Bronchial epithelial cell (primary cell): Measurements from ENCODE around the gene EDA. TPM values are rescaled to one million over a fixed set of nuclear protein-coding genes. Genes with fewer than 3 reads are reported as not detected.

Experiments used
- DNase-seq: peaks from one replicate; pipeline ENCODE4 v3.0.0-alpha.2; 2010; ENCODE audit warnings: low read depth
- FAIRE-seq: peaks from 2 replicates; lab custom pipeline; 2011; peaks lifted over from hg19 to GRCh38; lab: Jason Lieb, UNC
- H3K27me3 ChIP-seq: 2 replicates; pipeline ENCODE4 v1.5.1; 2011; ENCODE audit warnings: low read length; ENCODE audit not compliant: control insufficient read depth, insufficient read depth
- H3K36me3 ChIP-seq: 2 replicates; pipeline ENCODE4 v1.5.1; 2011; ENCODE audit warnings: low read length; ENCODE audit not compliant: control insufficient read depth, insufficient read depth
- H3K4me3 ChIP-seq: 2 replicates; pipeline ENCODE4 v1.5.1; 2011; ENCODE audit warnings: mild to moderate bottlenecking, low read depth, low read length, control low read depth
- total RNA-seq: library from RNA; depleted of rRNA; stranded (reverse); fragments of >200 nt; gene quantifications from 2 replicates; pipeline ENCODE4 v1.2.1, GENCODE V29; 2014
- TF ChIP-seq, protein P1 (sequence below): IDR thresholded peaks from 2 replicates; pipeline ENCODE4 v1.5.1; 2011; ENCODE audit warnings: mild to moderate bottlenecking, moderate library complexity, low read length, control low read depth, inconsistent platforms; ENCODE audit not compliant: insufficient read depth, severe bottlenecking

EDA gene
- total RNA-seq, 1 donor from 2014 or later = 0.26 TPM

- FAIRE-seq = no peak
These were observed 2.9 kb downstream of the EDA start for GRCh38 chrX:69618803-69619202.

DNA sequence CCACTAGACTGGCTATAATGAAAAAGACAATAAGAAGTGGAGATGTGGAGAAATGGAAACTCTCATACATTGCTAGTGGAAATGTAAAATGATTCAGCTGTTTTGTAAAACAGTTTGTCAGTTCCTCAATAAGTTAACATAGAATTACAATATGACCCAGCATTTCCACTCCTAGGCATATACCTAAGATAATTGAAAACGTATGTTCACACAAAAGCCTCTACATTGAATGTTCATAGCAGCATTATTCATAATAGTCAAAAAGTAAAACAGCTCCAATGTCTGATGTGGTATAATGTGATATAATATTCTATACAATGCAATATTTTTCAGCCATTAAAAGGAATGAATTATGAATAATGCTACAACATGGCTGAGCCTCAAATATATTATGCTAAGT is 10.2 kb downstream of the EDA start:
- Histone ChIP-seq H3K4me3 (no peak overlapping the region), H3K27me3 (no peaks in the 10 kb centered on the region), H3K36me3 (no peaks in the 10 kb centered on the region)
- TF ChIP-seq, protein P1, sequence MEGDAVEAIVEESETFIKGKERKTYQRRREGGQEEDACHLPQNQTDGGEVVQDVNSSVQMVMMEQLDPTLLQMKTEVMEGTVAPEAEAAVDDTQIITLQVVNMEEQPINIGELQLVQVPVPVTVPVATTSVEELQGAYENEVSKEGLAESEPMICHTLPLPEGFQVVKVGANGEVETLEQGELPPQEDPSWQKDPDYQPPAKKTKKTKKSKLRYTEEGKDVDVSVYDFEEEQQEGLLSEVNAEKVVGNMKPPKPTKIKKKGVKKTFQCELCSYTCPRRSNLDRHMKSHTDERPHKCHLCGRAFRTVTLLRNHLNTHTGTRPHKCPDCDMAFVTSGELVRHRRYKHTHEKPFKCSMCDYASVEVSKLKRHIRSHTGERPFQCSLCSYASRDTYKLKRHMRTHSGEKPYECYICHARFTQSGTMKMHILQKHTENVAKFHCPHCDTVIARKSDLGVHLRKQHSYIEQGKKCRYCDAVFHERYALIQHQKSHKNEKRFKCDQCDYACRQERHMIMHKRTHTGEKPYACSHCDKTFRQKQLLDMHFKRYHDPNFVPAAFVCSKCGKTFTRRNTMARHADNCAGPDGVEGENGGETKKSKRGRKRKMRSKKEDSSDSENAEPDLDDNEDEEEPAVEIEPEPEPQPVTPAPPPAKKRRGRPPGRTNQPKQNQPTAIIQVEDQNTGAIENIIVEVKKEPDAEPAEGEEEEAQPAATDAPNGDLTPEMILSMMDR = no peak
- no peak for FAIRE-seq
- DNase-seq = no peak

More at GRCh38 chrX:69618803-69619202, 2.9 kb downstream of the EDA start:
- Histone ChIP-seq H3K27me3 (no peaks in the 10 kb centered on the region), H3K36me3 (no peaks in the 10 kb centered on the region), H3K4me3 (no peak overlapping the region)
- TF ChIP-seq, protein P1 = peak; percentile 15
- DNase-seq = peak; percentile 38

- Histone ChIP-seq H3K36me3 (no peaks in the 10 kb centered on the region), H3K4me3 (no peak overlapping the region), H3K27me3 (no peaks in the 10 kb centered on the region)
- TF ChIP-seq, protein P1 = no peak
- FAIRE-seq (no peak), DNase-seq (no peak)
These were observed 11.8 kb downstream of the EDA start for GRCh38 chrX:69627744-69628143.

DNA sequence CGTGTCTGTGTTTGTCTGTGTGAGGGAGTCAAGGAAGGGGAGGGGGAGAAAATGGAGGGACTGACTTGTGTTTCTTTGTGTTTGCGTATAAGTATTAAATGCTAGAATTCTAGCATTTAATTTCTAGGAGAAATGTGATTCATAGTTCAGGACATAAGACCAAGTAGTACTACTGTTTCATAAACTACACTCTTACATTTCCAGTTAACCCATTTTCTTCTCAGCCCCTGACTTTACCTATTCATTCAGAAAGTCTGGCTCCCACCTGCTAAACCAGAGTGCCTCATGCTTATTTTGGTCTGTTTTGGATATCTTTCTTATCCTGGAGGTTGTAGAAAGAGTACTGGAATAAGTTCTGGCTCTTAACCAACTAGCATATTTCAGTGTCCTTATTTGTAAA is 14.2 kb downstream of the EDA start:
- Histone ChIP-seq H3K4me3 (no peak overlapping the region), H3K36me3 (no peaks in the 10 kb centered on the region), H3K27me3 (no peaks in the 10 kb centered on the region)
- TF ChIP-seq, protein P1 = no peak
- no peak for FAIRE-seq
- no peak for DNase-seq

GRCh38 chrX:69664693-69665092 is 48.8 kb downstream of the EDA start:
- H3K36me3 ChIP-seq = no peaks in the 10 kb centered on the region
- TF ChIP-seq, protein P1 = no peak
- no peak overlapping the region for H3K4me3 ChIP-seq
- FAIRE-seq = no peak
- H3K27me3 ChIP-seq = no peaks in the 10 kb centered on the region
- DNase-seq = no peak

DNA sequence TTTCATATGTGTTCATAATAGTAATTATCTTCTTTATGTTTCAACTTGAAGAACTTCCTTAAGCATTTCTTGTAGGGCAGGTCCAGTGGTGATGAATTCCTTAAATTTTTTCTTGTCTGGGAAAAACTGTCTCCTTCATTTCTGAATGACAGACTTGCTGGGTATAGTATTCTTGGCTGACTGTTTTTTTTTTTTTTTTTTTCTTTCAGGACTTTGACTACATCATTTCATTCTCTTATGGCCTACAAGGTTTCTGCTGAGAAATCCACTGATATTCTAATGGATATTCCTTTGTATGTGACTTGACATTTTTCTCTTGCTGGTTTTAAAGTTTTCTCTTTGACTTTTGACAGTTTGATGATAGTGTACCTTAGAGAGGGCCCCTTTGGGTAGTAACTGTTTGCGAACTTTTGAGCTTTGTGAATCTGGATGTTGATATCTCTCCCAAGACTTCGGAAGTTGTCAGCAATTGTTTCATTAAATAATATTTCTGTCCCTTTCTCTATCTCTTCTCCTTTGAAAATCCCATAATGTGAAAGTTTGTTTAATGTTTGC is 54.2 kb downstream of the EDA start:
- no peak for DNase-seq
- TF ChIP-seq, protein P1 = no peak
- FAIRE-seq = no peak
- Histone ChIP-seq H3K36me3 (no peaks in the 10 kb centered on the region), H3K27me3 (no peaks in the 10 kb centered on the region), H3K4me3 (no peak overlapping the region)
